ENCODE data around the gene ECE1.

- TF ChIP-seq ZNF274 (IDR thresholded peaks at IDR 0.05; ENCODE audit: low read depth, low read length), result no peak
- no peak for TF ChIP-seq SUZ12 (IDR thresholded peaks at IDR 0.05; ENCODE audit: extremely low read depth, insufficient read depth, insufficient read length)
- TF ChIP-seq YY1 (IDR thresholded peaks at IDR 0.05; ENCODE audit: insufficient read depth, insufficient read length), result no peak
Measured at GRCh38 chr1:21278860-21279845, 11.1 kb downstream of the ECE1 start.

All from NT2/D1 (cell line).